Measurements from ENCODE around the gene SH2B3. TPM values are rescaled to one million over a fixed set of nuclear protein-coding genes. Genes with fewer than 3 reads are reported as not detected.

Gene SH2B3
- total RNA-seq, 1 experiment from 2014 or later: 40.3 TPM

DNA sequence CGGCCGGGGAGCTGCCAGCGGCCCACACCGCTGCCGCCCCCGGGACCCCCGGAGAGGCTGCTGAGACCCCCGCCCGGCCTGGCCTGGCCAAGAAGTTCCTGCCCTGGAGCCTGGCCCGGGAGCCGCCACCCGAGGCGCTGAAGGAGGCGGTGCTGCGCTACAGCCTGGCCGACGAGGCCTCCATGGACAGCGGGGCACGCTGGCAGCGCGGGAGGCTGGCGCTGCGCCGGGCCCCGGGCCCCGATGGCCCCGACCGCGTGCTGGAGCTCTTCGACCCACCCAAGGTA, 12.8 kb downstream of the SH2B3 start:
- Mint-ChIP-seq H3K27ac (no peak overlapping the region), H3K27me3 (ENCODE audit: low read depth) (no peaks in the 10 kb centered on the region), H3K36me3 (ENCODE audit: insufficient read depth in 1 of 3, low read depth in 3 of 3) (peaks cover 15 to 50% (median 17%) of the 10 kb centered on the region in 3 experiments), H3K4me1 (peaks cover 35 to 42% of the 10 kb centered on the region in 2 experiments), H3K4me3 (no peak overlapping the region), H3K9me3 (no peaks in the 10 kb centered on the region)
- no peaks in the 10 kb centered on the region for H3K79me1 ChIP-seq (ENCODE audit: insufficient read depth, low read depth, low read length, poor library complexity, severe bottlenecking)
- no CpG with 5 or more reads among the region's 30 CpGs for WGBS (ENCODE audit: extremely low coverage, insufficient read length, low lambda C conversion rate)
- H2BK20ac ChIP-seq (ENCODE audit: low read depth, low read length, poor library complexity, severe bottlenecking): no peak overlapping the region
- H3K27ac ChIP-seq (ENCODE audit: insufficient read length, low read depth, low read length): no peak overlapping the region
- no peak overlapping the region for H3K14ac ChIP-seq (ENCODE audit: insufficient read depth, low read length)
- no peak overlapping the region for H3K18ac ChIP-seq (ENCODE audit: insufficient read length, low read depth, low read length)
- no peak overlapping the region for H3T11ph ChIP-seq (ENCODE audit: low read length)
- H3K9ac ChIP-seq (ENCODE audit: extremely low read depth, insufficient read length, low read length): no peak overlapping the region
- H2BK15ac ChIP-seq (ENCODE audit: low read depth, low read length): no peak overlapping the region
- DNase-seq: peak; percentile 47
- H3K27me3 ChIP-seq (ENCODE audit: insufficient read depth, low read length): no peaks in the 10 kb centered on the region
- H3K23me2 ChIP-seq (ENCODE audit: insufficient read length, low read depth, low read length, poor library complexity, severe bottlenecking): no peaks in the 10 kb centered on the region
- no peak overlapping the region for H2BK5ac ChIP-seq (ENCODE audit: insufficient read length, low read length)
- H3K56ac ChIP-seq (ENCODE audit: insufficient read length, low read depth, low read length): no peak overlapping the region
- H4K5ac ChIP-seq (ENCODE audit: insufficient read length, low read depth, low read length): no peak overlapping the region
- H4K91ac ChIP-seq (ENCODE audit: insufficient read length, low read depth, low read length): no peak overlapping the region
- H2AK5ac ChIP-seq (ENCODE audit: insufficient read length, low read length): no peak overlapping the region
- no peak overlapping the region for H2BK120ac ChIP-seq (ENCODE audit: low read depth, low read length, poor library complexity, severe bottlenecking)
- H3K4me1 ChIP-seq (ENCODE audit: insufficient read depth, low read length): peaks cover 5% of the 10 kb centered on the region
- TF ChIP-seq, protein P1, sequence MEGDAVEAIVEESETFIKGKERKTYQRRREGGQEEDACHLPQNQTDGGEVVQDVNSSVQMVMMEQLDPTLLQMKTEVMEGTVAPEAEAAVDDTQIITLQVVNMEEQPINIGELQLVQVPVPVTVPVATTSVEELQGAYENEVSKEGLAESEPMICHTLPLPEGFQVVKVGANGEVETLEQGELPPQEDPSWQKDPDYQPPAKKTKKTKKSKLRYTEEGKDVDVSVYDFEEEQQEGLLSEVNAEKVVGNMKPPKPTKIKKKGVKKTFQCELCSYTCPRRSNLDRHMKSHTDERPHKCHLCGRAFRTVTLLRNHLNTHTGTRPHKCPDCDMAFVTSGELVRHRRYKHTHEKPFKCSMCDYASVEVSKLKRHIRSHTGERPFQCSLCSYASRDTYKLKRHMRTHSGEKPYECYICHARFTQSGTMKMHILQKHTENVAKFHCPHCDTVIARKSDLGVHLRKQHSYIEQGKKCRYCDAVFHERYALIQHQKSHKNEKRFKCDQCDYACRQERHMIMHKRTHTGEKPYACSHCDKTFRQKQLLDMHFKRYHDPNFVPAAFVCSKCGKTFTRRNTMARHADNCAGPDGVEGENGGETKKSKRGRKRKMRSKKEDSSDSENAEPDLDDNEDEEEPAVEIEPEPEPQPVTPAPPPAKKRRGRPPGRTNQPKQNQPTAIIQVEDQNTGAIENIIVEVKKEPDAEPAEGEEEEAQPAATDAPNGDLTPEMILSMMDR (conservative IDR thresholded peaks at IDR 0.05): no peak
- no peak overlapping the region for H3K4me2 ChIP-seq (ENCODE audit: insufficient read depth, insufficient read length, low read length)
- no peak overlapping the region for H2BK12ac ChIP-seq (ENCODE audit: insufficient read length, low read depth, low read length)
- H4K8ac ChIP-seq (replicated peaks; ENCODE audit: insufficient read length, low read depth, low read length): no peak overlapping the region
- H2AFZ ChIP-seq (ENCODE audit: low read length): no peak overlapping the region
- H4K20me1 ChIP-seq (ENCODE audit: control insufficient read depth, insufficient read depth, insufficient read length): no peaks in the 10 kb centered on the region
- no peak overlapping the region for H3K23ac ChIP-seq (ENCODE audit: insufficient read length, low read depth, low read length)
- no peaks in the 10 kb centered on the region for H3K9me3 ChIP-seq (ENCODE audit: control insufficient read depth, low read depth, low read length)
- H3K4ac ChIP-seq (ENCODE audit: low read depth, low read length): no peak overlapping the region
- H3K79me2 ChIP-seq (ENCODE audit: insufficient read depth, low read length): peaks cover 20% of the 10 kb centered on the region; the same call in 1 of the 2 replicates

Data from H9 (cell line).